ENCODE measurements around the gene STXBP5.

The STXBP5 gene

DNA sequence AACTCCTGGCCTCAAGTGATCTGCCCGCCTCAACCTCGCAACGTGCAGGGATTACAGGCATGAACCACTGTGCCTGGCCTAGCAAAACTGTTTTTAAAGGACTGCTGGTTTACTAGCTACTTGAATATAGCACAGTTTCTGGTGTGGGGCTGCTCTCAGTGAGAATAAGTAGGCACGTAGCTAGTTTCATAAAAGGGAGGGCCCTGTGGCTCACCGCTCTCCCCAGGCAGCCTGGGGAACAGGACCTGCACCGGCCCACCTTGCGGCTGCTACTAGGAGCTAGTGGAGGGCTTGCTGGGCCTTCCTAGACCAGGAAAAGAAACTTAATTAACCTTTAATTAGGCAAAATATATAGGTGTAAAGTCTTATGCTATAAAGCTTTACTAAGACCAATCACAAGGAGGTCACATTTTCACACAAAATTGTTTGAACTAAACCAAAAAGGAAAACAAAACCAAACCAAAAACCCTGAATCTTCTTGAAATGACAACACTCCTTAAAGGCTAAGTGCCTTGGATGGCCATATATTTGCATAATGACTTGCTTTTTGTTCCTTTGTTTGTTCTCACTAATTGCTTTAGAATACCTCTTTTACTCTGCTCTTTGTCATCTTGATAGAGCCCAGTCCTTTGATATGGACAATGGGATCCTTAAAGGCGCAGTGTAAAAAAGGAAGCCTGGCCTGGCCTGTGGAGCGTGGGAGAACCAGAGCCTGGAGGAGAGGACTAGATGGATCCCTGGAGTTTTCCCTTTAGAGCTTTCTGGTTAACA, 234.7 kb downstream of the STXBP5 start:
- peak; percentile 54 for DNase-seq (ENCODE audit: low spot score)
